ENCODE data around the gene TBX2. TPM values are rescaled to one million over a fixed set of nuclear protein-coding genes. Genes with fewer than 3 reads are reported as not detected.

Gene TBX2
- total and polyA plus RNA-seq, 2 donors from 2014 or later, result 66.4 to 122 TPM

- intact Hi-C loops (cut with DNase I), result loop anchor here (10.0 kb wide), 1 partner anchor 125 kb away; no protein-coding TSS in a partner anchor
Observed at GRCh38 chr17:61420052-61420451, 20.4 kb downstream of the TBX2 start.

GRCh38 chr17:61420745-61421398 is 21.2 kb downstream of the TBX2 start:
- Histone ChIP-seq H3K36me3 (ENCODE audit: control insufficient read depth in 2 of 3, insufficient read depth in 3 of 3, low read length in 3 of 3) (no peaks in the 10 kb centered on the region), H3K9me3 (ENCODE audit: control insufficient read depth in 2 of 3, insufficient read depth in 1 of 3, low read length in 3 of 3) (no peaks in the 10 kb centered on the region), H3K4me3 (ENCODE audit: low read length in 3 of 3) (no peak overlapping the region), H3K27me3 (ENCODE audit: control insufficient read depth, insufficient read depth, low read length) (peaks cover 2% of the 10 kb centered on the region), H3K4me1 (ENCODE audit: control insufficient read depth in 2 of 3, insufficient read depth in 2 of 3, low read depth in 1 of 3, low read length in 3 of 3) (peaks cover 0 to 6% (median 2%) of the 10 kb centered on the region in 3 donors), H3K9ac (ENCODE audit: low read length in 3 of 3) (no peak overlapping the region), H3K27ac (ENCODE audit: low read depth in 2 of 2, low read length in 2 of 2) (no peak overlapping the region)
- FAIRE-seq, result no peak
- intact Hi-C loops (cut with DNase I), result loop anchor here (10.0 kb wide), 1 partner anchor 124 kb away; no protein-coding TSS in a partner anchor
- TF ChIP-seq CTCF (IDR thresholded peaks at IDR 0.05; ENCODE audit: borderline replicate concordance, extremely low read depth, insufficient read depth), result no peak
- DNase-seq, result no peak

More at GRCh38 chr17:61420052-61420451, 20.4 kb downstream of the TBX2 start:
- no peaks in the 10 kb centered on the region for H3K9me3 ChIP-seq (ENCODE audit: control insufficient read depth in 2 of 3, insufficient read depth in 1 of 3, low read length in 3 of 3)
- peaks cover 2% of the 10 kb centered on the region for H3K27me3 ChIP-seq (ENCODE audit: control insufficient read depth, insufficient read depth, low read length)
- peaks cover 0 to 6% (median 2%) of the 10 kb centered on the region in 3 donors for H3K4me1 ChIP-seq (ENCODE audit: control insufficient read depth in 2 of 3, insufficient read depth in 2 of 3, low read depth in 1 of 3, low read length in 3 of 3)
- H3K9ac ChIP-seq (ENCODE audit: low read length in 3 of 3), result no peak overlapping the region
- H3K27ac ChIP-seq (ENCODE audit: low read depth in 2 of 2, low read length in 2 of 2), result no peak overlapping the region
- no peak for TF ChIP-seq CTCF (IDR thresholded peaks at IDR 0.05; ENCODE audit: borderline replicate concordance, extremely low read depth, insufficient read depth)
- no peaks in the 10 kb centered on the region for H3K36me3 ChIP-seq (ENCODE audit: control insufficient read depth in 2 of 3, insufficient read depth in 3 of 3, low read length in 3 of 3)
- FAIRE-seq (no peak), DNase-seq (no peak)
- no peak overlapping the region for H3K4me3 ChIP-seq (ENCODE audit: low read length in 3 of 3)

- peaks cover 0 to 6% (median 2%) of the 10 kb centered on the region in 3 donors for H3K4me1 ChIP-seq (ENCODE audit: control insufficient read depth in 2 of 3, insufficient read depth in 2 of 3, low read depth in 1 of 3, low read length in 3 of 3)
- H3K4me3 ChIP-seq (ENCODE audit: low read length in 3 of 3), result no peak overlapping the region
- peaks cover 2% of the 10 kb centered on the region for H3K27me3 ChIP-seq (ENCODE audit: control insufficient read depth, insufficient read depth, low read length)
- DNase-seq, result no peak
- intact Hi-C loops (cut with DNase I), result loop anchor here (10.0 kb wide), 1 partner anchor 123 kb away; no protein-coding TSS in a partner anchor
- FAIRE-seq, result no peak
- no peak overlapping the region for H3K27ac ChIP-seq (ENCODE audit: low read depth in 2 of 2, low read length in 2 of 2)
- no peaks in the 10 kb centered on the region for H3K9me3 ChIP-seq (ENCODE audit: control insufficient read depth in 2 of 3, insufficient read depth in 1 of 3, low read length in 3 of 3)
- no peak for TF ChIP-seq CTCF (IDR thresholded peaks at IDR 0.05; ENCODE audit: borderline replicate concordance, extremely low read depth, insufficient read depth)
- H3K9ac ChIP-seq (ENCODE audit: low read length in 3 of 3), result no peak overlapping the region
- H3K36me3 ChIP-seq (ENCODE audit: control insufficient read depth in 2 of 3, insufficient read depth in 3 of 3, low read length in 3 of 3), result no peaks in the 10 kb centered on the region
Observed at GRCh38 chr17:61421460-61421859, 21.8 kb downstream of the TBX2 start.

Measured in kidney (tissue), 14 donors.